Measurements from ENCODE around the gene MIOX. TPM values are rescaled to one million over a fixed set of nuclear protein-coding genes. Genes with fewer than 3 reads are reported as not detected.
A peak's percentile ranks its signal among the peaks of the same experiment; 100 is the strongest.

MIOX gene
- total and polyA plus RNA-seq, 2 of the 13 experiments (the other 11 are each of a cell fraction or from before 2014, with no cell fraction given), result 1.5 to 2.9 TPM

GRCh38 chr22:50474710-50475651, 11.7 kb upstream of the MIOX start, which contains the start of gene SBF1 (continued):
- no peak for TF ChIP-seq CHCHD3 (CRISPR knock-in tag; IDR thresholded peaks at IDR 0.05)
- TF ChIP-seq KAT7 (CRISPR knock-in tag; IDR thresholded peaks at IDR 0.05; ENCODE audit: borderline replicate concordance), result no peak
- TF ChIP-seq, protein P1, sequence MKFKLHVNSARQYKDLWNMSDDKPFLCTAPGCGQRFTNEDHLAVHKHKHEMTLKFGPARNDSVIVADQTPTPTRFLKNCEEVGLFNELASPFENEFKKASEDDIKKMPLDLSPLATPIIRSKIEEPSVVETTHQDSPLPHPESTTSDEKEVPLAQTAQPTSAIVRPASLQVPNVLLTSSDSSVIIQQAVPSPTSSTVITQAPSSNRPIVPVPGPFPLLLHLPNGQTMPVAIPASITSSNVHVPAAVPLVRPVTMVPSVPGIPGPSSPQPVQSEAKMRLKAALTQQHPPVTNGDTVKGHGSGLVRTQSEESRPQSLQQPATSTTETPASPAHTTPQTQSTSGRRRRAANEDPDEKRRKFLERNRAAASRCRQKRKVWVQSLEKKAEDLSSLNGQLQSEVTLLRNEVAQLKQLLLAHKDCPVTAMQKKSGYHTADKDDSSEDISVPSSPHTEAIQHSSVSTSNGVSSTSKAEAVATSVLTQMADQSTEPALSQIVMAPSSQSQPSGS (CRISPR knock-in tag; IDR thresholded peaks at IDR 0.05), result no peak
- TF ChIP-seq, protein P2, sequence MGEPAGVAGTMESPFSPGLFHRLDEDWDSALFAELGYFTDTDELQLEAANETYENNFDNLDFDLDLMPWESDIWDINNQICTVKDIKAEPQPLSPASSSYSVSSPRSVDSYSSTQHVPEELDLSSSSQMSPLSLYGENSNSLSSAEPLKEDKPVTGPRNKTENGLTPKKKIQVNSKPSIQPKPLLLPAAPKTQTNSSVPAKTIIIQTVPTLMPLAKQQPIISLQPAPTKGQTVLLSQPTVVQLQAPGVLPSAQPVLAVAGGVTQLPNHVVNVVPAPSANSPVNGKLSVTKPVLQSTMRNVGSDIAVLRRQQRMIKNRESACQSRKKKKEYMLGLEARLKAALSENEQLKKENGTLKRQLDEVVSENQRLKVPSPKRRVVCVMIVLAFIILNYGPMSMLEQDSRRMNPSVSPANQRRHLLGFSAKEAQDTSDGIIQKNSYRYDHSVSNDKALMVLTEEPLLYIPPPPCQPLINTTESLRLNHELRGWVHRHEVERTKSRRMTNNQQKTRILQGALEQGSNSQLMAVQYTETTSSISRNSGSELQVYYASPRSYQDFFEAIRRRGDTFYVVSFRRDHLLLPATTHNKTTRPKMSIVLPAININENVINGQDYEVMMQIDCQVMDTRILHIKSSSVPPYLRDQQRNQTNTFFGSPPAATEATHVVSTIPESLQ (CRISPR knock-in tag; conservative IDR thresholded peaks at IDR 0.05), result no peak
- TF ChIP-seq RAD21 (CRISPR knock-in tag; IDR thresholded peaks at IDR 0.05), result no peak
- TF ChIP-seq ZNF12 (CRISPR knock-in tag; IDR thresholded peaks at IDR 0.05), result no peak
- TF ChIP-seq ZFP82 (CRISPR knock-in tag; IDR thresholded peaks at IDR 0.05; ENCODE audit: borderline replicate concordance), result no peak
- no peak for TF ChIP-seq ZIK1 (CRISPR knock-in tag; IDR thresholded peaks at IDR 0.05; ENCODE audit: borderline replicate concordance, low read depth)
- no peak for TF ChIP-seq ZNF572 (CRISPR knock-in tag; IDR thresholded peaks at IDR 0.05)
- TF ChIP-seq RBFOX2 (IDR thresholded peaks at IDR 0.05; ENCODE audit: low read depth, low read length), result peak; percentile 83
- no peak for TF ChIP-seq RBM22 (optimal IDR thresholded peaks at IDR 0.05; ENCODE audit: low read length)
- TF ChIP-seq ZNF709 (CRISPR knock-in tag; IDR thresholded peaks at IDR 0.05), result no peak
- no peak for TF ChIP-seq ZNF670 (CRISPR knock-in tag; IDR thresholded peaks at IDR 0.05; ENCODE audit: borderline replicate concordance)
- peak; percentile 43 for TF ChIP-seq XRCC5 (optimal IDR thresholded peaks at IDR 0.05; ENCODE audit: low read length)
- TF ChIP-seq ZNF350 (CRISPR knock-in tag; IDR thresholded peaks at IDR 0.05; ENCODE audit: borderline replicate concordance, low read depth), result no peak
- TF ChIP-seq ZNF672 (CRISPR knock-in tag; IDR thresholded peaks at IDR 0.05), result no peak
- no peak for TF ChIP-seq REL (CRISPR knock-in tag; conservative IDR thresholded peaks at IDR 0.05)
- peak; percentile 32; the same call in 1 of the 2 replicates for TF ChIP-seq THAP11 (CRISPR knock-in tag; IDR thresholded peaks at IDR 0.05)
- TF ChIP-seq, protein P3, sequence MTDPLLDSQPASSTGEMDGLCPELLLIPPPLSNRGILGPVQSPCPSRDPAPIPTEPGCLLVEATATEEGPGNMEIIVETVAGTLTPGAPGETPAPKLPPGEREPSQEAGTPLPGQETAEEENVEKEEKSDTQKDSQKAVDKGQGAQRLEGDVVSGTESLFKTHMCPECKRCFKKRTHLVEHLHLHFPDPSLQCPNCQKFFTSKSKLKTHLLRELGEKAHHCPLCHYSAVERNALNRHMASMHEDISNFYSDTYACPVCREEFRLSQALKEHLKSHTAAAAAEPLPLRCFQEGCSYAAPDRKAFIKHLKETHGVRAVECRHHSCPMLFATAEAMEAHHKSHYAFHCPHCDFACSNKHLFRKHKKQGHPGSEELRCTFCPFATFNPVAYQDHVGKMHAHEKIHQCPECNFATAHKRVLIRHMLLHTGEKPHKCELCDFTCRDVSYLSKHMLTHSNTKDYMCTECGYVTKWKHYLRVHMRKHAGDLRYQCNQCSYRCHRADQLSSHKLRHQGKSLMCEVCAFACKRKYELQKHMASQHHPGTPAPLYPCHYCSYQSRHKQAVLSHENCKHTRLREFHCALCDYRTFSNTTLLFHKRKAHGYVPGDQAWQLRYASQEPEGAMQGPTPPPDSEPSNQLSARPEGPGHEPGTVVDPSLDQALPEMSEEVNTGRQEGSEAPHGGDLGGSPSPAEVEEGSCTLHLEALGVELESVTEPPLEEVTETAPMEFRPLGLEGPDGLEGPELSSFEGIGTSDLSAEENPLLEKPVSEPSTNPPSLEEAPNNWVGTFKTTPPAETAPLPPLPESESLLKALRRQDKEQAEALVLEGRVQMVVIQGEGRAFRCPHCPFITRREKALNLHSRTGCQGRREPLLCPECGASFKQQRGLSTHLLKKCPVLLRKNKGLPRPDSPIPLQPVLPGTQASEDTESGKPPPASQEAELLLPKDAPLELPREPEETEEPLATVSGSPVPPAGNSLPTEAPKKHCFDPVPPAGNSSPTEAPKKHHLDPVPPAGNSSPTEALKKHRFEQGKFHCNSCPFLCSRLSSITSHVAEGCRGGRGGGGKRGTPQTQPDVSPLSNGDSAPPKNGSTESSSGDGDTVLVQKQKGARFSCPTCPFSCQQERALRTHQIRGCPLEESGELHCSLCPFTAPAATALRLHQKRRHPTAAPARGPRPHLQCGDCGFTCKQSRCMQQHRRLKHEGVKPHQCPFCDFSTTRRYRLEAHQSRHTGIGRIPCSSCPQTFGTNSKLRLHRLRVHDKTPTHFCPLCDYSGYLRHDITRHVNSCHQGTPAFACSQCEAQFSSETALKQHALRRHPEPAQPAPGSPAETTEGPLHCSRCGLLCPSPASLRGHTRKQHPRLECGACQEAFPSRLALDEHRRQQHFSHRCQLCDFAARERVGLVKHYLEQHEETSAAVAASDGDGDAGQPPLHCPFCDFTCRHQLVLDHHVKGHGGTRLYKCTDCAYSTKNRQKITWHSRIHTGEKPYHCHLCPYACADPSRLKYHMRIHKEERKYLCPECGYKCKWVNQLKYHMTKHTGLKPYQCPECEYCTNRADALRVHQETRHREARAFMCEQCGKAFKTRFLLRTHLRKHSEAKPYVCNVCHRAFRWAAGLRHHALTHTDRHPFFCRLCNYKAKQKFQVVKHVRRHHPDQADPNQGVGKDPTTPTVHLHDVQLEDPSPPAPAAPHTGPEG (CRISPR knock-in tag; IDR thresholded peaks at IDR 0.05), result no peak
- TF ChIP-seq ZKSCAN8 (CRISPR knock-in tag; IDR thresholded peaks at IDR 0.05; ENCODE audit: borderline replicate concordance), result no peak
- no peak for TF ChIP-seq SETDB1 (CRISPR knock-in tag; IDR thresholded peaks at IDR 0.05; ENCODE audit: borderline replicate concordance)
